ENCODE data around the gene FCHSD1.

DNA sequence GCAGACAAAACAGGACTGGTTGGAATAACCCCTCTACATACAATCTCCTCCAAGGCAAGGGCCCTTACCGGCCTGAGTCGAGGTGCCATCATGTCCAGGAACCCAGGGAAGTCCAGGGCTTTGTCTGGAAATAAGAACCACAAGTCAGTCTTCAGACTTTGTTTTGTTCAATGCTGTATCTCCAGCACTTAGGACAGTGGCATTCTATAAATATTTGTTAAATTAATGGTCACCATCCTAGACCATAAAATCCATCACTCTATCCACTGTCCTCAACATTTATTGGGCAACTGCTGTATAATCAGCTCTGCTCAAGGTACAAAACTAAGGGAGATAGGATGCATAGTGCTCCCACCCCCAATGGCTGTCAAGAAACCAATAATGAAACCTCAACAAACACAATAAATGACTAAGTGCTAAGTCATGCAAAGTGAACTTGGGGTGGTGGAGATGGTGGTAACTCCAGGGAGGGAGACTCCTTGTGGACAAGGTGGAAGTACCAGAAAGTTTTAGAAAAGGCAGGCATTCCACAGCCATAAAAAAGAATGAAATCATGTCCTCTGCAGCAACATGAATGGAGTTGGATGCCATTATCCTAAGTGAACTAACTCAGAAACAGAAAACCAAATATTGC is 9.5 kb downstream of the FCHSD1 start:
- no peak for TF ChIP-seq TAF1 (IDR thresholded peaks at IDR 0.05; ENCODE audit: low read depth)
- no peak for TF ChIP-seq FOXM1 (IDR thresholded peaks at IDR 0.05; ENCODE audit: borderline replicate concordance, low read depth)
- TF ChIP-seq EP300 (IDR thresholded peaks at IDR 0.05; ENCODE audit: borderline replicate concordance): no peak
- TF ChIP-seq, protein P1, sequence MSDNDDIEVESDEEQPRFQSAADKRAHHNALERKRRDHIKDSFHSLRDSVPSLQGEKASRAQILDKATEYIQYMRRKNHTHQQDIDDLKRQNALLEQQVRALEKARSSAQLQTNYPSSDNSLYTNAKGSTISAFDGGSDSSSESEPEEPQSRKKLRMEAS (IDR thresholded peaks at IDR 0.05): no peak
- no peak for TF ChIP-seq CREB1 (IDR thresholded peaks at IDR 0.05; ENCODE audit: low read depth)
- TF ChIP-seq EGR1 (IDR thresholded peaks at IDR 0.05): no peak
- TF ChIP-seq USF1 (IDR thresholded peaks at IDR 0.05): no peak
- no peak for TF ChIP-seq YY1 (IDR thresholded peaks at IDR 0.05; ENCODE audit: low read depth)
- TF ChIP-seq REST (IDR thresholded peaks at IDR 0.05; ENCODE audit: low read depth): peak; percentile 57; the same call in 1 of the 2 replicates
- peak; percentile 23; the same call in 1 of the 2 replicates for TF ChIP-seq RAD21 (IDR thresholded peaks at IDR 0.05; ENCODE audit: low read depth)
- TF ChIP-seq ZBTB7A (IDR thresholded peaks at IDR 0.05; ENCODE audit: low read depth): no peak

All from Ishikawa (cell line).